Lung (tissue), 16 donors: ENCODE results near the gene PCSK6. TPM values are rescaled to one million over a fixed set of nuclear protein-coding genes. Genes with fewer than 3 reads are reported as not detected.
A peak's percentile ranks its signal among the peaks of the same experiment; 100 is the strongest.

Source experiments
- ATAC-seq: fragments of 200-7000 bp; cut with Tn5 transposase; one replicate; pipeline ENCODE4 v1.9.1; 2020; ENCODE audit warnings: moderate number of reproducible peaks; ENCODE audit not compliant: insufficient read depth, low FRiP score
- DNase-seq, 3 donors: peaks; one replicate each; pipeline ENCODE4 v3.0.0-alpha.2; 2013 to 2017
- H3K27ac ChIP-seq, 2 donors: one replicate each; pipeline ENCODE4 v1.5.1; 2013; ENCODE audit warnings: mild to moderate bottlenecking in 2 of 2, moderate library complexity in 2 of 2, control low read depth in 1 of 2, inconsistent platforms in 1 of 2, low read depth in 1 of 2, low read length in 1 of 2
- H3K27me3 ChIP-seq, 3 donors: one replicate each; pipeline ENCODE4 v1.5.1; 2013; ENCODE audit warnings: low read length in 2 of 3; ENCODE audit not compliant: control insufficient read depth in 3 of 3, insufficient read depth in 3 of 3
- H3K36me3 ChIP-seq, 4 donors: one replicate each; pipeline ENCODE4 v1.5.1; 2013; ENCODE audit warnings: low read length in 4 of 4, mild to moderate bottlenecking in 1 of 4, moderate library complexity in 1 of 4; ENCODE audit not compliant: control insufficient read depth in 4 of 4, insufficient read depth in 4 of 4
- H3K4me1 ChIP-seq, 5 donors: one replicate each; pipeline ENCODE4 v1.5.1; 2013; ENCODE audit warnings: low read length in 5 of 5, mild to moderate bottlenecking in 2 of 5, moderate library complexity in 1 of 5; ENCODE audit not compliant: control insufficient read depth in 5 of 5, insufficient read depth in 5 of 5
- H3K4me3 ChIP-seq: one replicate; pipeline ENCODE4 v1.5.1; 2013; ENCODE audit warnings: mild to moderate bottlenecking, control low read depth, moderate library complexity
- H3K9ac ChIP-seq, 2 donors: one replicate each; pipeline ENCODE4 v1.5.1; 2013; ENCODE audit warnings: low read length in 2 of 2, control low read depth in 1 of 2; ENCODE audit not compliant: insufficient read depth in 1 of 2
- H3K9me3 ChIP-seq, 4 donors: one replicate each; pipeline ENCODE4 v1.5.1; 2013; ENCODE audit warnings: low read length in 3 of 4, mild to moderate bottlenecking in 1 of 4, moderate library complexity in 1 of 4; ENCODE audit not compliant: control insufficient read depth in 4 of 4, insufficient read depth in 3 of 4
- WGBS, 2 donors: extraction: QIAGEN DNeasy Blood & Tissue Kit; methylation state at CpG; one replicate each; pipeline ENCODE4 v1.1.7; 2013; 5-methylcytosine and 5-hydroxymethylcytosine counted together
- long read RNA-seq, 5 donors: transcript quantifications; one replicate each; lab custom pipeline, GENCODE V29; 2026
- polyA plus RNA-seq, 2 donors: library from polyadenylated mRNA; stranded (reverse); fragments of 200-250 nt; gene quantifications; one replicate each; pipeline ENCODE4 v1.2.1, GENCODE V29; 2013
- total RNA-seq, 2 donors: library from RNA; depleted of rRNA in 1 of 2; stranded (reverse); fragments of >200 nt in 1 of 2; gene quantifications; one replicate each; pipeline ENCODE4 v1.2.1, GENCODE V29; 2014 to 2021
- TF ChIP-seq, protein P1 (sequence below): IDR thresholded peaks from 2 replicates; pipeline ENCODE4 v1.5.1; 2012; ENCODE audit warnings: mild to moderate bottlenecking; ENCODE audit errors: control extremely low read depth, extremely low read depth
- donor health status: control.
- donor health status: control.
- donor health status: Bipolar disorder and iron deficiency.
- donor health status: healthy.
- donor health status: DM: yes; HTN: yes; CAD: no.

PCSK6 gene
- total RNA-seq = 10 to 100 TPM; 11.7 to 41.0 TPM
- 1 to 10 TPM; 4.6 to 5.2 TPM for polyA plus RNA-seq
- long read RNA-seq, donor 1, full-length matches to known transcripts = 2 of 2 reads
- long read RNA-seq, donor 1, partial matches to known transcripts = 0 of 2 reads
- long read RNA-seq, donor 1, other reads (novel, unspliced or antisense) = 0 of 2 reads
- long read RNA-seq, donor 2, full-length matches to known transcripts = 1 of 1 reads
- long read RNA-seq, donor 2, partial matches to known transcripts = 0 of 1 reads
- long read RNA-seq, donor 2, other reads (novel, unspliced or antisense) = 0 of 1 reads
- long read RNA-seq, donor 3 = 0 reads
- long read RNA-seq, donor 4 = 0 reads
- long read RNA-seq, donor 5, full-length matches to known transcripts = 3 of 13 reads
- long read RNA-seq, donor 5, partial matches to known transcripts = 10 of 13 reads
- long read RNA-seq, donor 5, other reads (novel, unspliced or antisense) = 0 of 13 reads

DNA sequence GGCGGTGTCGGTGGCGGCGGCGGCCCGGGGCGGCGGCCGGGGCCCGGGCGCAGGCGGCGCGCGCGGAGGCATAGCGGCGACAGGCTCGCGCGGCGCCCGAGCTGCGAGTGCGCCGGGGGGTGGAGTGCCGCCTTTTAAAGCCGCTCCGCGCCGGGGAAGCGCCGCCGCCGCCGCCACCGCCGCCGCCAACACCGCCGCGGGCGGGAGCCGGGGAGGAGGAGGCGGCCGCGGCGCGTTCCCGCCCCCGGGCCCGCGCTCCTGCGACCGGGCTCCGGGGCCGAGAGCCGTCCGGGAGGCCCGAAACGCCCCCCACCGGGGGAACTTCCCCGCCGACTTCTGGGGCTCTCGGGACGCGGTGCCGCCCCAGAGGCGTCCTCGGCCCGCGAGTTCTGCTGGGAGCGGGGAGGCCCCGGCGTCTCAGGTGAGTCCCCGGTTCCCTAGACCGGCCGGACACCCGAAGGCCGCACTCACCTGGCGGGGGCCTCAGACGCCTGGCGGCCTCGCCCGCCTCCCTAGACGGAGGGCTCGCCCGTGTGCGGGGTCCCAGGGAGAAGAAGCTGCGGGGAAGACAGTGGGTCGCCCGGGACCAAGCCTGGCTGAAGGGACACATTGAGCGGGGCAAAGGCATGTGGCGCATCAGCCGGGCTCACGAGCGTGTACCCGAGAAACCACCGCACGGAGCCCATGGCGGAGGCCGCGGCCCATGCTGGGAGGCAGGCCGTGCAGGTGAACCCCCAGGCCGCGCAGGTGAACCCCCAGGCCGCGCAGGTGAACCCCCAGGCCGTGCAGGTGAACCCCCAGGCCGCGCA lies at the start of gene PCSK6:
Gene PCSK6, minus strand, starts transcription at position 109 of the 809 bp plus-strand sequence. Its CDS starts 37 bp downstream, at position 72.
- Histone ChIP-seq H3K27ac (no peak within 1 kb of the TSS), H3K9ac (no peak within 1 kb of the TSS), H3K27me3 (peaks cover 0 to 21% (median 0%) of the 10 kb centered on the region in 3 donors), H3K36me3 (no peaks in the 10 kb centered on the region), H3K4me3 (peak within 1 kb of the TSS; percentile 43), H3K9me3 (peaks cover 0 to 3% (median 0%) of the 10 kb centered on the region in 4 donors), H3K4me1 (peaks cover 0 to 31% (median 10%) of the 10 kb centered on the region in 5 donors)
- WGBS, 2 donors = 23 to 37% methylated on average over 69 to 111 of the region's 111 CpGs
- DNase-seq (peak; percentile 21 to 53 (median 36)), ATAC-seq (no peak)
- TF ChIP-seq, protein P1, sequence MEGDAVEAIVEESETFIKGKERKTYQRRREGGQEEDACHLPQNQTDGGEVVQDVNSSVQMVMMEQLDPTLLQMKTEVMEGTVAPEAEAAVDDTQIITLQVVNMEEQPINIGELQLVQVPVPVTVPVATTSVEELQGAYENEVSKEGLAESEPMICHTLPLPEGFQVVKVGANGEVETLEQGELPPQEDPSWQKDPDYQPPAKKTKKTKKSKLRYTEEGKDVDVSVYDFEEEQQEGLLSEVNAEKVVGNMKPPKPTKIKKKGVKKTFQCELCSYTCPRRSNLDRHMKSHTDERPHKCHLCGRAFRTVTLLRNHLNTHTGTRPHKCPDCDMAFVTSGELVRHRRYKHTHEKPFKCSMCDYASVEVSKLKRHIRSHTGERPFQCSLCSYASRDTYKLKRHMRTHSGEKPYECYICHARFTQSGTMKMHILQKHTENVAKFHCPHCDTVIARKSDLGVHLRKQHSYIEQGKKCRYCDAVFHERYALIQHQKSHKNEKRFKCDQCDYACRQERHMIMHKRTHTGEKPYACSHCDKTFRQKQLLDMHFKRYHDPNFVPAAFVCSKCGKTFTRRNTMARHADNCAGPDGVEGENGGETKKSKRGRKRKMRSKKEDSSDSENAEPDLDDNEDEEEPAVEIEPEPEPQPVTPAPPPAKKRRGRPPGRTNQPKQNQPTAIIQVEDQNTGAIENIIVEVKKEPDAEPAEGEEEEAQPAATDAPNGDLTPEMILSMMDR = no peak

DNA sequence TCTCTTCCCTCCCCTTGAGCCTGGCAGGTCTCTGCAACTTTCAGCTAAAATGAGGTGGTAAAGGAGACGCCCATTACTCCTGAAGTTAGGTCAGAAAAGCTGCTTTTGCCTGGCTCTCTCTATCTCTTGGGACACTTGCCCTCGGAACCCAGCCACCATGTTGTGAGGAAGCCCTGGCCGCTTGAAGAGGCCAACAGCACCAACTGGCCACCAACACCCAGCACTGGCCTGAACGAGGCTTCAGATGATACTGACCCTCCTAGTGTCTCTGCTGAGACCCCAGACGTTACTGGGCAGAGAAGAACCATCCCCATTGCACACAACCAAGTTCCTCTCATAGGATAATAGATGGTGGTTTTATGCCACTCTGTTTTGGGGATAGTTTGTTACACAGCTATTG lies 49.5 kb upstream of the PCSK6 start:
- WGBS, 2 donors = 92 to 94% methylated on average over 5 of the region's 5 CpGs
- peaks cover 0 to 2% (median 0%) of the 10 kb centered on the region in 4 donors for H3K9me3 ChIP-seq
- H3K36me3 ChIP-seq = no peaks in the 10 kb centered on the region
- ATAC-seq (no peak), DNase-seq (no peak)
- no peak overlapping the region for H3K27ac ChIP-seq
- no peak overlapping the region for H3K4me3 ChIP-seq
- TF ChIP-seq, protein P1 = no peak
- H3K9ac ChIP-seq = no peak overlapping the region
- no peaks in the 10 kb centered on the region for H3K27me3 ChIP-seq
- H3K4me1 ChIP-seq = peaks cover 0 to 10% (median 6%) of the 10 kb centered on the region in 5 donors

DNA sequence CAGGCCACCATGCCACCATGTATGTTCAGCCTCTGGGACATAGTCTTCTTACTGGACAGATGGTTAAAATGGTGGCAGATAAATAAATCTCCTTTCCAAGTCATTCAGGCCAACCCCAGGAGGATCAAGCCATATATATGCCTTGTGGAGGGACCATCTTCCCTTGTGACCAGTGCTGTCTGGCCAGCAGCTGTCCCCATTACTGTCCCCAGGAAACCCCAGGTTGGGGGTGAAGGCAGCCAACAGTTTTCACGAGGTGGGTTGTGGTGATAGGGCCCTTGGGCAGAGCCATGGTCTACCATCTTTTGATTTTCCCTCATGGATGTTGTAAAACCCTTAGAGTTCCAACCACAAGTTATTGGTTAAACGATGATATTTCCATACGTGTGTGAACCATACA lies 48.7 kb upstream of the PCSK6 start:
- no peak overlapping the region for H3K27ac ChIP-seq
- no peak overlapping the region for H3K4me3 ChIP-seq
- no peak for ATAC-seq
- H3K27me3 ChIP-seq = no peaks in the 10 kb centered on the region
- H3K9me3 ChIP-seq = peaks cover 0 to 2% (median 0%) of the 10 kb centered on the region in 4 donors
- 87 to 97% methylated on average over 3 of the region's 3 CpGs for WGBS, 2 donors
- H3K36me3 ChIP-seq = no peaks in the 10 kb centered on the region
- TF ChIP-seq, protein P1 = no peak
- peaks cover 0 to 10% (median 6%) of the 10 kb centered on the region in 5 donors for H3K4me1 ChIP-seq
- no peak overlapping the region for H3K9ac ChIP-seq
- no peak for DNase-seq
